ENCODE measurements around the gene PCNT. TPM values are rescaled to one million over a fixed set of nuclear protein-coding genes. Genes with fewer than 3 reads are reported as not detected.
"Not testable (repeated sequence)": the region's sequence is repeated elsewhere in the genome, so short reads cannot be mapped to it uniquely, and the experiment has no call there.

The PCNT gene
- total RNA-seq, 1 donor = 21.6 TPM

DNA sequence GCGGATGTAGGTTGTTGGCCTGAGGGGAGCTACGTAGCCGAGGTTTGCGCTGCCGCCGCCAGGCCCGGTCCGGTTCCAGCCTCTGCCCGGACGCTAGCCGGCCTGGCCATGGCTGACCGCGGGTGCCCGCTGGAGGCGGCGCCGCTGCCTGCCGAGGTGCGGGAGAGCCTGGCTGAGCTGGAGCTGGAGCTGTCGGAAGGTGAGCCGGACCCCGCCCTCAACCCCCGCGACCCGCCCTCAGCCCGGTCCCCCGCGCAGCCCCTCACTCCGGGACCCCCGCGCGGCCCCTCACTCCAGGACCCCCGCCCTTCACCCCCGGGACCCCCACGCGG, 135.0 kb downstream of the PCNT start:
- H3K4me3 ChIP-seq (ENCODE audit: low read depth, low read length) = peak overlapping the region; percentile 80
- no peak for DNase-seq (ENCODE audit: low read depth)
- TF ChIP-seq, protein P1, sequence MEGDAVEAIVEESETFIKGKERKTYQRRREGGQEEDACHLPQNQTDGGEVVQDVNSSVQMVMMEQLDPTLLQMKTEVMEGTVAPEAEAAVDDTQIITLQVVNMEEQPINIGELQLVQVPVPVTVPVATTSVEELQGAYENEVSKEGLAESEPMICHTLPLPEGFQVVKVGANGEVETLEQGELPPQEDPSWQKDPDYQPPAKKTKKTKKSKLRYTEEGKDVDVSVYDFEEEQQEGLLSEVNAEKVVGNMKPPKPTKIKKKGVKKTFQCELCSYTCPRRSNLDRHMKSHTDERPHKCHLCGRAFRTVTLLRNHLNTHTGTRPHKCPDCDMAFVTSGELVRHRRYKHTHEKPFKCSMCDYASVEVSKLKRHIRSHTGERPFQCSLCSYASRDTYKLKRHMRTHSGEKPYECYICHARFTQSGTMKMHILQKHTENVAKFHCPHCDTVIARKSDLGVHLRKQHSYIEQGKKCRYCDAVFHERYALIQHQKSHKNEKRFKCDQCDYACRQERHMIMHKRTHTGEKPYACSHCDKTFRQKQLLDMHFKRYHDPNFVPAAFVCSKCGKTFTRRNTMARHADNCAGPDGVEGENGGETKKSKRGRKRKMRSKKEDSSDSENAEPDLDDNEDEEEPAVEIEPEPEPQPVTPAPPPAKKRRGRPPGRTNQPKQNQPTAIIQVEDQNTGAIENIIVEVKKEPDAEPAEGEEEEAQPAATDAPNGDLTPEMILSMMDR (IDR thresholded peaks at IDR 0.05; ENCODE audit: insufficient read depth, low read depth, low read length) = no peak

DNA sequence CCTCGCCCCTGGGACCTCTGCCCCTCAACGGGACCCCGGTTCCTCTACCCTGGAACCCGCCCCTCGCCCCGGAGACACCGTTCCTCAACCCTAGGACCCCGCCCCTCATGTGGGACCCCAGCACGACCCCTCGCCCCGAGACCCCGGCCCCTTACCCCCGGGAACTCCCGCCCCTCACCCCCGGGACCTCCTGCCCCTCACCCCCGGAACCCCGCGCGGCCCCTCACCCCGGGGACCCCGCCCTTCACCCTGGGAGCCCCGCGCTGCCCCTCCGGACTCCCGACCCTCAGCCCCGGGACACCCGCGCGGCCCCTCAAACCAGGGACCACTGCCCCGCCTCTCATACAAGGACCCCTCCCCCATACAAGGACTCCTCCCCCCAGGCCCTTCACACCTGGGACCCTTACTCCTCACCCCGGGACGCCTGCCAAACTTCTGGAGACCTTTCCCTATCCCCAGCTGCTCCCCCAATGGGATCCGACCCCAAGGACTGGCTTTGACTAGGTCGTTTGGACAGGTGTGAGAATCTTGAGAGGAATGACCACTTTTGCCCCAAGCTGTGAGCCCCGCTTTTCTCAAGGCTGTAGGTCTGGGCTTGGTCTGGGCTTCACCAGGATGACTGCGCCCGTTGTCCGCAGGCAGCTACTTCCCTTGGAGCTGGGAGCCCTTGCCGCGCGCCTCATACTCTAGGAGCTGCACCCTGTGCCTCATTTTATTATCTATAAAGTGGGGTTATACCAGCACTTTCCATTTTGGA, 135.6 kb downstream of the PCNT start:
- peak overlapping the region; percentile 80 for H3K4me3 ChIP-seq (ENCODE audit: low read depth, low read length)
- peak; percentile 49 for DNase-seq (ENCODE audit: low read depth)
- TF ChIP-seq, protein P1 (IDR thresholded peaks at IDR 0.05; ENCODE audit: insufficient read depth, low read depth, low read length) = no peak

DNA sequence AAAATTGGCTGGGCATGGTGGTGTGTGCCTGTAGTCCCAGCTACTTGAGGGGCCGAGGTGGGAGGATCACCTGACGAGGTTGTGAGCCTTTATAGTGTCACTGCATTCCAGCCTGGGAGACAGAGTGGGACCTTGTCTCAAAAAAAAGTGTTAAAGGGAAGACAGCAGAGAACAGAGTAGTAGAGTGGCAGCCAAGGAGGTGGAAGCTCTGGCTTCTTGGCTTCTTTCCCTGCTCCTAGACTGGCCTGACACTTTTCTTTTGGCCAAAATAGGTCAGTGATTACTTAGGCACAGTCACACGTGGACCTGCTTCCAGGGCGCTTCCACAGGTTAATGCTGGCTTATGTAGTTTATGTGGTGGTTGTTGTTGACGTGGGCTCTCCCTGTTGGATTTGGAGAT, 138.0 kb downstream of the PCNT start:
- TF ChIP-seq, protein P1 (IDR thresholded peaks at IDR 0.05; ENCODE audit: insufficient read depth, low read depth, low read length) = no peak
- no peak overlapping the region for H3K4me3 ChIP-seq (ENCODE audit: low read depth, low read length)
- DNase-seq (ENCODE audit: low read depth) = no peak

DNA sequence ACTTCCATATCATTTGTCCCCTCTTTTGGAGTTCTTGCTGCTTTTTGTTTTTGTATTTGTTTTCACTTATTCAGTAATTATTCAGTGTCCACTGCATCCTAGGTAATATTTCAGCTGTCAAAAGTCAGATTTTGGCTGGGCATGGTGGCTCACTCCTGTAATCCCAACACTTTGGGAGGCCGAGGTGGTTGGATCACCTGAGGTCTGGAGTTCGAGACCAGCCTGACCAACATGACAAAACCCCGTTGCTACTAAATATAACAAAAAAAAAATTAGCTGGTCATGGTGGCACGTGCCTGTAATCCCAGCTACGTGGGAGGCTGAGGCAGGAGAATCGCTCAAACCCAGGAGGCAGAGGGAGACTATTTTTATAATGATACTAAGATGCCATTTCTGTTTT, 141.2 kb downstream of the PCNT start:
- not testable (repeated sequence) for DNase-seq (ENCODE audit: low read depth); H3K4me3 ChIP-seq (ENCODE audit: low read depth, low read length)

DNA sequence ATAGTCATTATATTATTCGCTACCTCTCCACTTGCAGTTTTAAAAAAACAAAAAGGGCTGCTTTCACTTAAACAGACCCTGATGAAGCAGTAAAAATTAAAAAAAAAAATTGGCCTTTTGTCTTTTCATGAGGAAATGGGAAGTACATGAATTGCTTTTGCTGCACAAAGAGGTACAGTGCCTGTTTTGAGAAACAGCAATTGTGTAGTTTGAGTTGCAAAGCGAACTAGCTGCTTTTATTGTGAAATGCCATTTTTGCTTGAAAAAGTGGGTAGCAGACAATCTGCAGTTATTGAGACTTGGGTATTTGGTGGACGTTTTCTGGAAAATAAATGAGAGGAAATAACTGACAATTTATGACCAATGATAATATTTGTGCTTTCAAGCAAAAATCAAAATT, 141.7 kb downstream of the PCNT start:
- no peak overlapping the region for H3K4me3 ChIP-seq (ENCODE audit: low read depth, low read length)
- no peak for DNase-seq (ENCODE audit: low read depth)
- TF ChIP-seq, protein P1 (IDR thresholded peaks at IDR 0.05; ENCODE audit: insufficient read depth, low read depth, low read length) = no peak

DNA sequence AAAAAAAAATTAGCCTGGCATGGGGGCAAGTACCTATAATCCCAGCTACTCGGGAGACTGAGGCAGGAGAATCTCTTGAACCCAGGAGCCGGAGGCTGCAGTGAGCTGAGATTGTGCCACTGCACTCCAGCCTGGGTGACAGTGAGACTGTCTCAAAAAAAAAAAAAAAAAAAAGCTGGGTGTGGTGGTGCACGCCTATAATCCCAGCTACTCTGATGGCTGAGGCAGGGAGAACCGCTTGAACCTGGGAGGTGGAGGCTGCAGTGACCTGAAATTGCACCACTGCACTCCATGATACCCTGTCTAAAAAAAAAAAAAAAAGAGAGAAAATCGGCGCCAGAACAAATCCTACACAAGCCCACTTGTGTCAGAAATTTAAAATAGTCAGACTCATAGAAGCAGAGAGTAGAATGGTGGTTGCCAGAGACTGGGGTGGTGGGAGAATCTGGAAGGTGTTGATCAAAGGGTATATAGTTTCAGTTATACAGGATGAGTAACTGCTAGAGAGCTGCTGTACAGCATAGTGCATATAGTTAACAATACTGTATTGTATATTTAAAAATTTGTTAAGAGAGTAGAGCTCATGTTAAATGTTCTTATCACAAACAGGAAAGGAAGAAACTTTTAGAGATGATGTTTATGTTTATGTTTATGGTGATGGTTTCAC, 144.3 kb downstream of the PCNT start:
- no peak overlapping the region for H3K4me3 ChIP-seq (ENCODE audit: low read depth, low read length)
- DNase-seq (ENCODE audit: low read depth) = no peak
- TF ChIP-seq, protein P1 (IDR thresholded peaks at IDR 0.05; ENCODE audit: insufficient read depth, low read depth, low read length) = no peak

DNA sequence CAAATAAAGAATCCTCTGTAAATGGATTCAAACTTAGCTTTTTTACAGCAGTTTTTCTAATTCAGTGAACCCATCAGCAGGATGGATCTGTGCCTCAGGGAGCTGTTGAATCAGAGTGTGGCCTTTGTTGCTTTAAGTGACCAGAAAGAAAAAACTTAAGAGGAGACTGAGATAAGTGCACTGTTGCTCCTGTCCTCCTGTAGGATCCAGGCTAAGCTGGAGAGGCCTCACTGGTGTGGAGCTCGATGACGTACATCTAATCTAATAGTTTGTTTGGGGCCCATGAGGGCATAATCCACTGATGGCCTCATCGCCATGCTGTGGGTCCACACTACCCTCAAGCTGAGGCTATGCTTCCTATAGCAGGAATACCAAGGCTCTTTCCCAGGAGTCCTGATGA, 145.3 kb downstream of the PCNT start:
- TF ChIP-seq, protein P1 (IDR thresholded peaks at IDR 0.05; ENCODE audit: insufficient read depth, low read depth, low read length) = no peak
- no peak overlapping the region for H3K4me3 ChIP-seq (ENCODE audit: low read depth, low read length)
- DNase-seq (ENCODE audit: low read depth) = no peak
